Measurements from ENCODE around the gene FARSA.
"Not testable (repeated sequence)": the region's sequence is repeated elsewhere in the genome, so short reads cannot be mapped to it uniquely, and the experiment has no call there.

FARSA gene

GRCh38 chr19:12933287-12934072 is at the start of gene FARSA:
Gene FARSA, minus strand, starts transcription at chr19:12933711. Its CDS starts 15 bp downstream, at chr19:12933696.
- peak; percentile 85 for DNase-seq (ENCODE audit: low spot score)
- H3K36me3 Mint-ChIP-seq (ENCODE audit: low read depth), result peaks cover 25% of the 10 kb centered on the region
- H3K4me3 Mint-ChIP-seq, result peak within 1 kb of the TSS; percentile 100
- no peaks in the 10 kb centered on the region for H3K9me3 Mint-ChIP-seq
- no peaks in the 10 kb centered on the region for H3K27me3 Mint-ChIP-seq (ENCODE audit: low read depth)
- peaks cover 26% of the 10 kb centered on the region for H3K4me1 Mint-ChIP-seq (ENCODE audit: low read depth)
- peak within 1 kb of the TSS; percentile 94 for H3K27ac Mint-ChIP-seq

- Mint-ChIP-seq H3K27ac (no peak overlapping the region), H3K27me3 (ENCODE audit: low read depth) (peaks cover 7% of the 10 kb centered on the region), H3K36me3 (ENCODE audit: low read depth) (no peaks in the 10 kb centered on the region), H3K4me1 (ENCODE audit: low read depth) (no peaks in the 10 kb centered on the region), H3K9me3 (no peaks in the 10 kb centered on the region), H3K4me3 (no peak overlapping the region)
- no peak for DNase-seq (ENCODE audit: low spot score)
These were observed 49.6 kb upstream of the FARSA start for GRCh38 chr19:12983091-12983490.

GRCh38 chr19:12982648-12983047 is 49.1 kb upstream of the FARSA start:
- DNase-seq (ENCODE audit: low spot score), result no peak
- Mint-ChIP-seq H3K27ac (no peak overlapping the region), H3K36me3 (ENCODE audit: low read depth) (no peaks in the 10 kb centered on the region), H3K9me3 (no peaks in the 10 kb centered on the region), H3K4me3 (no peak overlapping the region), H3K27me3 (ENCODE audit: low read depth) (peaks cover 11% of the 10 kb centered on the region), H3K4me1 (ENCODE audit: low read depth) (no peaks in the 10 kb centered on the region)

- Mint-ChIP-seq H3K36me3 (ENCODE audit: low read depth) (no peaks in the 10 kb centered on the region), H3K9me3 (no peaks in the 10 kb centered on the region), H3K27ac (no peak overlapping the region), H3K4me3 (no peak overlapping the region), H3K4me1 (ENCODE audit: low read depth) (no peaks in the 10 kb centered on the region), H3K27me3 (ENCODE audit: low read depth) (peaks cover 9% of the 10 kb centered on the region)
- no peak for DNase-seq (ENCODE audit: low spot score)
These were observed 46.5 kb upstream of the FARSA start for GRCh38 chr19:12979974-12980373.

GRCh38 chr19:12976109-12976508 is 42.6 kb upstream of the FARSA start:
- not testable (repeated sequence) for H3K4me3 Mint-ChIP-seq; H3K9me3 Mint-ChIP-seq; H3K36me3 Mint-ChIP-seq (ENCODE audit: low read depth); H3K4me1 Mint-ChIP-seq (ENCODE audit: low read depth); DNase-seq (ENCODE audit: low spot score); H3K27ac Mint-ChIP-seq; H3K27me3 Mint-ChIP-seq (ENCODE audit: low read depth)

- no peak overlapping the region for H3K27ac Mint-ChIP-seq
- no peaks in the 10 kb centered on the region for H3K4me1 Mint-ChIP-seq (ENCODE audit: low read depth)
- peaks cover 10% of the 10 kb centered on the region for H3K27me3 Mint-ChIP-seq (ENCODE audit: low read depth)
These were observed 41.8 kb upstream of the FARSA start for GRCh38 chr19:12975221-12975741.

GRCh38 chr19:12974301-12975220 is 41.0 kb upstream of the FARSA start:
- Mint-ChIP-seq H3K27me3 (ENCODE audit: low read depth) (peaks cover 10% of the 10 kb centered on the region), H3K36me3 (ENCODE audit: low read depth) (no peaks in the 10 kb centered on the region), H3K9me3 (no peaks in the 10 kb centered on the region), H3K27ac (no peak overlapping the region), H3K4me1 (ENCODE audit: low read depth) (no peaks in the 10 kb centered on the region), H3K4me3 (no peak overlapping the region)
- DNase-seq (ENCODE audit: low spot score), result no peak

More at GRCh38 chr19:12975221-12975741, 41.8 kb upstream of the FARSA start:
- Mint-ChIP-seq H3K4me3 (no peak overlapping the region), H3K36me3 (ENCODE audit: low read depth) (no peaks in the 10 kb centered on the region), H3K9me3 (no peaks in the 10 kb centered on the region)
- no peak for DNase-seq (ENCODE audit: low spot score)

- Mint-ChIP-seq H3K27me3 (ENCODE audit: low read depth) (peaks cover 10% of the 10 kb centered on the region), H3K4me1 (ENCODE audit: low read depth) (no peaks in the 10 kb centered on the region), H3K4me3 (no peak overlapping the region), H3K27ac (no peak overlapping the region), H3K9me3 (no peaks in the 10 kb centered on the region), H3K36me3 (ENCODE audit: low read depth) (no peaks in the 10 kb centered on the region)
- no peak for DNase-seq (ENCODE audit: low spot score)
These were observed 39.7 kb upstream of the FARSA start for GRCh38 chr19:12973236-12973635.

- Mint-ChIP-seq H3K4me3 (no peak overlapping the region), H3K27me3 (ENCODE audit: low read depth) (peaks cover 3% of the 10 kb centered on the region), H3K4me1 (ENCODE audit: low read depth) (peaks cover 3% of the 10 kb centered on the region)
These were observed 36.7 kb upstream of the FARSA start for GRCh38 chr19:12970070-12970820.

GRCh38 chr19:12969292-12969988 is 35.9 kb upstream of the FARSA start, which contains the start of gene DAND5:
Gene DAND5, plus strand, starts transcription at chr19:12969576. Its CDS starts 85 bp downstream, at chr19:12969661.
- H3K4me3 Mint-ChIP-seq, result no peak within 1 kb of the TSS

More at GRCh38 chr19:12970070-12970820, 36.7 kb upstream of the FARSA start:
- H3K36me3 Mint-ChIP-seq (ENCODE audit: low read depth), result no peaks in the 10 kb centered on the region
- no peak for DNase-seq (ENCODE audit: low spot score)
- H3K27ac Mint-ChIP-seq, result no peak overlapping the region
- no peaks in the 10 kb centered on the region for H3K9me3 Mint-ChIP-seq

GRCh38 chr19:12967907-12968306 is 34.4 kb upstream of the FARSA start:
- Mint-ChIP-seq H3K27ac (no peak overlapping the region), H3K4me1 (ENCODE audit: low read depth) (peaks cover 6% of the 10 kb centered on the region), H3K36me3 (ENCODE audit: low read depth) (no peaks in the 10 kb centered on the region), H3K4me3 (no peak overlapping the region), H3K9me3 (no peaks in the 10 kb centered on the region), H3K27me3 (ENCODE audit: low read depth) (no peaks in the 10 kb centered on the region)
- no peak for DNase-seq (ENCODE audit: low spot score)

More at GRCh38 chr19:12969292-12969988, 35.9 kb upstream of the FARSA start, which contains the start of gene DAND5:
- Mint-ChIP-seq H3K27ac (no peak within 1 kb of the TSS), H3K27me3 (ENCODE audit: low read depth) (peaks cover 3% of the 10 kb centered on the region), H3K9me3 (no peaks in the 10 kb centered on the region), H3K4me1 (ENCODE audit: low read depth) (peaks cover 6% of the 10 kb centered on the region), H3K36me3 (ENCODE audit: low read depth) (no peaks in the 10 kb centered on the region)
- DNase-seq (ENCODE audit: low spot score), result no peak

- Mint-ChIP-seq H3K27ac (peak overlapping the region; percentile 68), H3K27me3 (ENCODE audit: low read depth) (no peaks in the 10 kb centered on the region), H3K36me3 (ENCODE audit: low read depth) (no peaks in the 10 kb centered on the region), H3K9me3 (no peaks in the 10 kb centered on the region), H3K4me1 (ENCODE audit: low read depth) (peaks cover 6% of the 10 kb centered on the region), H3K4me3 (peak overlapping the region; percentile 83)
- no peak for DNase-seq (ENCODE audit: low spot score)
These were observed 32.3 kb upstream of the FARSA start for GRCh38 chr19:12965812-12966135.

Measured in T-helper 2 cell treated with Interferon-gamma antibody and Interleukin-4, amounts not matched to agents 5 μg/mL and 100 μg/mL, for 36 hours (primary cell).